KMS-11 (cell line): ENCODE measurements around the gene SYTL3.

Experiments
- H2AFZ ChIP-seq: fragments of 200-600 bp; sonication (generic); 2 replicates; pipeline ENCODE4 v1.6.1; 2016; ENCODE audit warnings: antibody characterized with exemption, mixed run types, low read depth
- H3K27ac ChIP-seq: fragments of 200-600 bp; sonication (generic); 2 replicates; pipeline ENCODE4 v1.6.1; 2016; ENCODE audit warnings: mild to moderate bottlenecking, mixed run types
- H3K27me3 ChIP-seq: fragments of 200-600 bp; sonication (generic); 2 replicates; pipeline ENCODE4 v1.6.1; 2017; ENCODE audit warnings: mild to moderate bottlenecking, low read depth, mixed run types, moderate library complexity; ENCODE audit not compliant: insufficient read depth
- H3K36me3 ChIP-seq: fragments of 200-600 bp; sonication (generic); 2 replicates; pipeline ENCODE4 v1.6.1; 2017; ENCODE audit warnings: mild to moderate bottlenecking, mixed run types; ENCODE audit not compliant: insufficient read depth
- H3K4me1 ChIP-seq: fragments of 200-600 bp; sonication (generic); 2 replicates; pipeline ENCODE4 v1.6.1; 2016; ENCODE audit warnings: mild to moderate bottlenecking, low read depth, mixed run types; ENCODE audit not compliant: poor library complexity, severe bottlenecking
- H3K4me2 ChIP-seq: fragments of 200-600 bp; sonication (generic); 2 replicates; pipeline ENCODE4 v1.7.0; 2016; ENCODE audit warnings: mild to moderate bottlenecking, mixed run types
- H3K4me3 ChIP-seq: fragments of 200-600 bp; sonication (generic); IDR thresholded peaks from 2 replicates; pipeline ENCODE4 v1.6.1; 2017; ENCODE audit warnings: low read depth, low read length, mixed read lengths; ENCODE audit not compliant: insufficient read depth
- H3K79me2 ChIP-seq: fragments of 200-600 bp; sonication (generic); 2 replicates; pipeline ENCODE4 v1.6.1; 2016; ENCODE audit warnings: low read depth, mixed run types; ENCODE audit not compliant: insufficient read depth
- H3K9ac ChIP-seq: fragments of 200-600 bp; sonication (generic); 2 replicates; pipeline ENCODE4 v1.6.1; 2016; ENCODE audit warnings: mild to moderate bottlenecking, mixed run types
- H4K20me1 ChIP-seq: fragments of 200-600 bp; sonication (generic); 2 replicates; pipeline ENCODE4 v1.6.1; 2016; ENCODE audit warnings: mild to moderate bottlenecking, mixed run types; ENCODE audit not compliant: insufficient read depth
- TF ChIP-seq, protein P1 (sequence below): fragments of 200-600 bp; sonication (generic); conservative IDR thresholded peaks from 2 replicates; pipeline ENCODE4 v1.6.1; 2017; ENCODE audit warnings: low read depth, mild to moderate bottlenecking, antibody characterized with exemption, low read length, moderate library complexity, mixed read lengths

The SYTL3 gene

DNA sequence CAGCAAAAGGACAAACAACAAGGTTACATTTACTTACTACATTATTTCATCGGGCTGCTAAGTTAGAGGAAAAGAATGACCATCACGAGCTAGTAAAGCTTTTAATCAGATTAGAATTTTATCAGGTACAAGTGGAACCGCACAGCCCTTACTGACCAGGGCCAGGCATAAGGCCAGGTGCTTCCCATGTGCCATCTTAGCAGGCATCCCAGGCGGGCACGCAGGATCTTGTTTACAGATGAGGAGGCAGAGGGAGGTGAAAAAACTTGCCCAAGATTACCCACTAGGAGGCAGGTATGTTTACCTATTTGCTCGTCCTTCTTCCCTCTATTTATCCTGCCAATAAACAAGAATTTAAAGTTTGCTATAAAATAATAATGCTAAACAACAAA is 158.6 kb downstream of the SYTL3 start:
- Histone ChIP-seq H3K4me1 (peaks cover 90% of the 10 kb centered on the region), H3K36me3 (no peaks in the 10 kb centered on the region), H2AFZ (no peak overlapping the region), H3K27me3 (no peaks in the 10 kb centered on the region), H3K9ac (no peak overlapping the region), H3K4me3 (no peak overlapping the region), H3K27ac (no peak overlapping the region), H3K4me2 (no peak overlapping the region), H4K20me1 (peaks cover 78% of the 10 kb centered on the region), H3K79me2 (peaks cover 98% of the 10 kb centered on the region)
- TF ChIP-seq, protein P1, sequence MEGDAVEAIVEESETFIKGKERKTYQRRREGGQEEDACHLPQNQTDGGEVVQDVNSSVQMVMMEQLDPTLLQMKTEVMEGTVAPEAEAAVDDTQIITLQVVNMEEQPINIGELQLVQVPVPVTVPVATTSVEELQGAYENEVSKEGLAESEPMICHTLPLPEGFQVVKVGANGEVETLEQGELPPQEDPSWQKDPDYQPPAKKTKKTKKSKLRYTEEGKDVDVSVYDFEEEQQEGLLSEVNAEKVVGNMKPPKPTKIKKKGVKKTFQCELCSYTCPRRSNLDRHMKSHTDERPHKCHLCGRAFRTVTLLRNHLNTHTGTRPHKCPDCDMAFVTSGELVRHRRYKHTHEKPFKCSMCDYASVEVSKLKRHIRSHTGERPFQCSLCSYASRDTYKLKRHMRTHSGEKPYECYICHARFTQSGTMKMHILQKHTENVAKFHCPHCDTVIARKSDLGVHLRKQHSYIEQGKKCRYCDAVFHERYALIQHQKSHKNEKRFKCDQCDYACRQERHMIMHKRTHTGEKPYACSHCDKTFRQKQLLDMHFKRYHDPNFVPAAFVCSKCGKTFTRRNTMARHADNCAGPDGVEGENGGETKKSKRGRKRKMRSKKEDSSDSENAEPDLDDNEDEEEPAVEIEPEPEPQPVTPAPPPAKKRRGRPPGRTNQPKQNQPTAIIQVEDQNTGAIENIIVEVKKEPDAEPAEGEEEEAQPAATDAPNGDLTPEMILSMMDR: no peak

DNA sequence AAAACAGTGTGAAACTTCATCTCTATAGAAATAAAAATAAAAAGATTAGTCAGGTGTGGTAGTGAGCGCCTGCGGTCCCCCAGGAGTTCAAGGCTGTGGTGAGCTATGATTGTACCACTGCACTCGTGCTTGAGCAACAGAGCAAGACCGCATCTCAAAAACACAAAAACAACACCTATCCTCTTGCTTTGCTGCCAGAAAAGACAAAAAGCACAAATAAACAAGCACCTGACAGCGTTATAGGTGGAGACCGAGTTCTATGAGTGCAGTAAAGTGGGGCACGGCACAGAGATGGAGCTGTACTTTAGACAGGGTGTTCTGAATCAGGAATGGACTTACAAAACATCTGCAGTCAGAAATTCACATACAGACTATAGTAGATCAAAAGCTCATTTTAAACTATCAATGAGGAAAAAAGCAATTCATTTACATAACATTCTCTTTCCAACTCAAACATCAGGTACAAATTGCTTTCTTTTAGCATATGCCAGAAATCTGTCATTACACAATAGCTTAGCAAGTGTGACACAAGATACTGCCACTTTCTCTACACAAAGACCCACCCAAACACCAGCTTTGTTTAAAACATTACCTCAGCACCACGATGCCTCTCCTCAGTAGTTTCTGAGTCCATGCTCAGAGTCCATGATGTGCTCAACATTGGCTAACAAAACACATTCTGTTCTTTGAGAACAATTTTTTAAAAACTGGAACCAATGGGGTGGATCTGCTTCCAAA is 159.3 kb downstream of the SYTL3 start:
- H3K4me1 ChIP-seq: peaks cover 91% of the 10 kb centered on the region

DNA sequence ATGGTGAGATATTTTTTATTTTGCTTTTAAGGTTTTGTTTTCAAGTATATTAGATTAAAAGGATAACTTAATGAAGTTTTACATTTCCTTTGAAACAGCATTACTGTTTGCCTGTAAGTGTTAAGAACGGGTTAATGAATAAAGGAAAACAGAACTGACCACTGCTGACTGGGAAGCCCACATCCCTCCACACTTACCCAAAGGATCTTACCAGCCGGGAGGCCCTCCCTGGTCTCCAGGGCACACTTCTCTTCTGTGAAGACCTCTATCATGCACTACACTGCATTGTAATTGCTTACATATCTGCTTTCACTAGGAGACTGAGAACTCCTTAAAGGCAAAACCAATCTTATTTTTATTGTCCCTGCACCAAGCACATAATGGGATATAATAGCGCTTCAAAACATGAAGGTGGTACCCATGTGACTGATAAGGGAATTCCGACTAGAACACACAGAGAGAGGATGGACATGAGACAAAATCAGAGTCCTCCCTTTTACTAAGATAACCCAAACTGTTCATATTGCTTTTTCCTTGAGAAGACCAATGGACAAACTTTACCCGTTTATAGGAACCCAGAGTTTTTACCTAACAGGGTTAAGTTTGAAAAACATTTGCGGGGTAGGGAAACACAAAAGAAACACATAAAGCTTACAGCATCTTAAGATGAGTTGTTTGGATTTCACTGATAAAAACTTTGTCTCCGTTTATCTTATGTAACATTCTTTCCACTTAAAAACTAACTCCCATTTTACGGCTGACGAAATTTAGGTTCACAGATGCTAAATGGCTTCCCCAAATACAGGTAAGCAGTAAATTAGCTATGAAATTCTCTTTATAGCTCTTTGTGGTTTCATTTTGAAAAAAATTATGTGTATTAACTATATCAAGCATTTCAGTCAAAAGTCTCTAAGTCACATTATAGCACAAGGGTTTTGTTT is 160.6 kb downstream of the SYTL3 start:
- no peak overlapping the region for H3K4me3 ChIP-seq
- peaks cover 100% of the 10 kb centered on the region for H3K79me2 ChIP-seq
- peaks cover 93% of the 10 kb centered on the region for H3K4me1 ChIP-seq
- peaks cover 84% of the 10 kb centered on the region for H4K20me1 ChIP-seq
- H3K9ac ChIP-seq: no peak overlapping the region
- H3K27ac ChIP-seq: no peak overlapping the region
- no peaks in the 10 kb centered on the region for H3K27me3 ChIP-seq
- H3K36me3 ChIP-seq: peaks cover 3% of the 10 kb centered on the region; the same call in 1 of the 2 replicates
- H2AFZ ChIP-seq: no peak overlapping the region
- no peak overlapping the region for H3K4me2 ChIP-seq
- TF ChIP-seq, protein P1: no peak

More for the DNA sequence above, 159.3 kb downstream of the SYTL3 start:
- H4K20me1 ChIP-seq: peaks cover 79% of the 10 kb centered on the region
- H3K4me2 ChIP-seq: no peak overlapping the region
- no peak overlapping the region for H2AFZ ChIP-seq
- no peaks in the 10 kb centered on the region; the same call in 1 of the 2 replicates for H3K36me3 ChIP-seq
- TF ChIP-seq, protein P1: no peak
- H3K79me2 ChIP-seq: peaks cover 98% of the 10 kb centered on the region
- no peak overlapping the region for H3K4me3 ChIP-seq
- H3K27me3 ChIP-seq: no peaks in the 10 kb centered on the region
- no peak overlapping the region for H3K9ac ChIP-seq
- H3K27ac ChIP-seq: no peak overlapping the region

GRCh38 chr6:158812611-158813010 is 162.8 kb downstream of the SYTL3 start:
- H3K27ac ChIP-seq: no peak overlapping the region
- TF ChIP-seq, protein P1: no peak
- peaks cover 90% of the 10 kb centered on the region for H4K20me1 ChIP-seq
- no peak overlapping the region for H2AFZ ChIP-seq
- H3K27me3 ChIP-seq: no peaks in the 10 kb centered on the region
- no peak overlapping the region for H3K9ac ChIP-seq
- H3K4me1 ChIP-seq: peaks cover 86% of the 10 kb centered on the region
- H3K79me2 ChIP-seq: peaks cover 100% of the 10 kb centered on the region
- no peak overlapping the region for H3K4me3 ChIP-seq
- no peak overlapping the region; the same call in 1 of the 2 replicates for H3K4me2 ChIP-seq
- peaks cover 3% of the 10 kb centered on the region; the same call in 1 of the 2 replicates for H3K36me3 ChIP-seq
